Measurements from ENCODE around the gene SERTAD2.

The SERTAD2 gene

GRCh38 chr2:64650296-64650695 lies 3.4 kb downstream of the SERTAD2 start:
- Histone ChIP-seq H3K4me1 (ENCODE audit: insufficient read depth, low read length, poor library complexity, severe bottlenecking) (peaks cover 62% of the 10 kb centered on the region), H3K79me2 (ENCODE audit: insufficient read depth, low read length) (peaks cover 86% of the 10 kb centered on the region), H4K20me1 (ENCODE audit: insufficient read depth, low read length, poor library complexity, severe bottlenecking) (peaks cover 78% of the 10 kb centered on the region), H3K27me3 (ENCODE audit: insufficient read depth, low read length, poor library complexity, severe bottlenecking) (no peaks in the 10 kb centered on the region), H3F3A (ENCODE audit: low read depth) (peaks cover 16% of the 10 kb centered on the region; the same call in 1 of the 2 replicates), H3K36me3 (ENCODE audit: insufficient read depth, low read length) (no peaks in the 10 kb centered on the region), H3K9me3 (ENCODE audit: insufficient read depth, low read depth, low read length) (no peaks in the 10 kb centered on the region), H2AFZ (ENCODE audit: low read length) (no peak overlapping the region), H3K9me2 (replicated peaks; ENCODE audit: low read depth, low read length) (no peaks in the 10 kb centered on the region), H3K9ac (ENCODE audit: low read depth, low read length, poor library complexity, severe bottlenecking) (peak overlapping the region; percentile 90), H3K4me2 (ENCODE audit: low read depth, low read length, poor library complexity, severe bottlenecking) (peak overlapping the region; percentile 92), H3K4me3 (ENCODE audit: low read length, poor library complexity, severe bottlenecking) (peak overlapping the region; percentile 92)
- no peak for TF ChIP-seq CTCF (conservative IDR thresholded peaks at IDR 0.05; ENCODE audit: low read length)
- TF ChIP-seq EZH2phosphoT487 (IDR thresholded peaks at IDR 0.05; ENCODE audit: borderline replicate concordance), result no peak

GRCh38 chr2:64649626-64650025 lies 4.1 kb downstream of the SERTAD2 start:
- H3K79me2 ChIP-seq (ENCODE audit: insufficient read depth, low read length), result peaks cover 90% of the 10 kb centered on the region
- H3K9ac ChIP-seq (ENCODE audit: low read depth, low read length, poor library complexity, severe bottlenecking), result peak overlapping the region; percentile 63
- no peaks in the 10 kb centered on the region for H3K9me3 ChIP-seq (ENCODE audit: insufficient read depth, low read depth, low read length)
- peak overlapping the region; percentile 92 for H3K4me3 ChIP-seq (ENCODE audit: low read length, poor library complexity, severe bottlenecking)
- no peaks in the 10 kb centered on the region for H3K27me3 ChIP-seq (ENCODE audit: insufficient read depth, low read length, poor library complexity, severe bottlenecking)
- H3K9me2 ChIP-seq (replicated peaks; ENCODE audit: low read depth, low read length), result no peaks in the 10 kb centered on the region
- H3K4me1 ChIP-seq (ENCODE audit: insufficient read depth, low read length, poor library complexity, severe bottlenecking), result peaks cover 61% of the 10 kb centered on the region
- TF ChIP-seq EZH2phosphoT487 (IDR thresholded peaks at IDR 0.05; ENCODE audit: borderline replicate concordance), result no peak
- no peak for TF ChIP-seq CTCF (conservative IDR thresholded peaks at IDR 0.05; ENCODE audit: low read length)
- H3K36me3 ChIP-seq (ENCODE audit: insufficient read depth, low read length), result no peaks in the 10 kb centered on the region
- no peak overlapping the region for H2AFZ ChIP-seq (ENCODE audit: low read length)
- peaks cover 83% of the 10 kb centered on the region for H4K20me1 ChIP-seq (ENCODE audit: insufficient read depth, low read length, poor library complexity, severe bottlenecking)
- H3K4me2 ChIP-seq (ENCODE audit: low read depth, low read length, poor library complexity, severe bottlenecking), result peak overlapping the region; percentile 92
- peaks cover 11% of the 10 kb centered on the region; the same call in 1 of the 2 replicates for H3F3A ChIP-seq (ENCODE audit: low read depth)

GRCh38 chr2:64649013-64649484 lies 4.7 kb downstream of the SERTAD2 start:
- Histone ChIP-seq H4K20me1 (ENCODE audit: insufficient read depth, low read length, poor library complexity, severe bottlenecking) (peaks cover 88% of the 10 kb centered on the region), H3K4me1 (ENCODE audit: insufficient read depth, low read length, poor library complexity, severe bottlenecking) (peaks cover 66% of the 10 kb centered on the region), H2AFZ (ENCODE audit: low read length) (no peak overlapping the region), H3K9ac (ENCODE audit: low read depth, low read length, poor library complexity, severe bottlenecking) (peak overlapping the region; percentile 63), H3K27me3 (ENCODE audit: insufficient read depth, low read length, poor library complexity, severe bottlenecking) (no peaks in the 10 kb centered on the region), H3K4me2 (ENCODE audit: low read depth, low read length, poor library complexity, severe bottlenecking) (peak overlapping the region; percentile 92), H3F3A (ENCODE audit: low read depth) (peaks cover 11% of the 10 kb centered on the region; the same call in 1 of the 2 replicates), H3K9me3 (ENCODE audit: insufficient read depth, low read depth, low read length) (no peaks in the 10 kb centered on the region), H3K79me2 (ENCODE audit: insufficient read depth, low read length) (peaks cover 91% of the 10 kb centered on the region), H3K9me2 (replicated peaks; ENCODE audit: low read depth, low read length) (no peaks in the 10 kb centered on the region), H3K36me3 (ENCODE audit: insufficient read depth, low read length) (no peaks in the 10 kb centered on the region), H3K4me3 (ENCODE audit: low read length, poor library complexity, severe bottlenecking) (peak overlapping the region; percentile 92)
- no peak for TF ChIP-seq CTCF (conservative IDR thresholded peaks at IDR 0.05; ENCODE audit: low read length)
- no peak for TF ChIP-seq EZH2phosphoT487 (IDR thresholded peaks at IDR 0.05; ENCODE audit: borderline replicate concordance)

All from Loucy (cell line).